Astrocyte (in vitro differentiated cells and primary cell): Measurements from ENCODE around the gene AUP1. TPM values are rescaled to one million over a fixed set of nuclear protein-coding genes. Genes with fewer than 3 reads are reported as not detected.

Experiments
- DNase-seq: peaks from one replicate; pipeline ENCODE4 v3.0.0-alpha.2; 2010; ENCODE audit warnings: low read depth
- FAIRE-seq: peaks from 2 replicates; lab custom pipeline; 2011; peaks lifted over from hg19 to GRCh38; lab: Jason Lieb, UNC
- H2AFZ ChIP-seq: 2 replicates; pipeline ENCODE4 v1.6.0; 2012; ENCODE audit warnings: low read depth, low read length, inconsistent platforms
- H3K27ac ChIP-seq: 2 replicates; pipeline ENCODE4 v1.5.1; 2011; ENCODE audit warnings: low read depth, low read length, inconsistent platforms
- H3K27me3 ChIP-seq: 2 replicates; pipeline ENCODE4 v1.6.0; 2011; ENCODE audit warnings: low read length, inconsistent platforms; ENCODE audit not compliant: insufficient read depth
- H3K36me3 ChIP-seq: 2 replicates; pipeline ENCODE4 v1.5.1; 2011; ENCODE audit warnings: low read length, inconsistent platforms; ENCODE audit not compliant: insufficient read depth
- H3K4me1 ChIP-seq: 2 replicates; pipeline ENCODE4 v1.5.1; 2011; ENCODE audit warnings: low read length, inconsistent platforms; ENCODE audit not compliant: insufficient read depth
- H3K4me2 ChIP-seq: 2 replicates; pipeline ENCODE4 v1.6.0; 2012; ENCODE audit warnings: low read length, inconsistent platforms
- H3K4me3 ChIP-seq: 2 replicates; pipeline ENCODE4 v1.5.1; 2011; ENCODE audit warnings: low read depth, mild to moderate bottlenecking, low read length, inconsistent platforms; ENCODE audit not compliant: insufficient read depth
- H3K79me2 ChIP-seq: 2 replicates; pipeline ENCODE4 v1.6.0; 2012; ENCODE audit warnings: mild to moderate bottlenecking, low read length, inconsistent platforms; ENCODE audit not compliant: insufficient read depth
- H3K9ac ChIP-seq: 2 replicates; pipeline ENCODE4 v1.6.0; 2012; ENCODE audit warnings: mild to moderate bottlenecking, low read length, inconsistent platforms
- H3K9me3 ChIP-seq: 2 replicates; pipeline ENCODE4 v1.5.1; 2012; ENCODE audit warnings: low read depth, mild to moderate bottlenecking, low read length, inconsistent platforms; ENCODE audit not compliant: insufficient read depth
- H4K20me1 ChIP-seq: 2 replicates; pipeline ENCODE4 v1.6.0; 2012; ENCODE audit warnings: low read length, inconsistent platforms; ENCODE audit not compliant: insufficient read depth
- H3K27ac Mint-ChIP-seq: one replicate; pipeline ENCODE4 v1.8.0; 2021; ENCODE audit warnings: mild to moderate bottlenecking, mixed read lengths; ENCODE audit not compliant: unreplicated experiment
- H3K27me3 Mint-ChIP-seq: one replicate; pipeline ENCODE4 v1.8.0; 2021; ENCODE audit warnings: low read depth, mixed read lengths; ENCODE audit not compliant: unreplicated experiment
- H3K36me3 Mint-ChIP-seq: one replicate; pipeline ENCODE4 v1.8.0; 2021; ENCODE audit warnings: low read depth, mixed read lengths; ENCODE audit not compliant: unreplicated experiment
- H3K4me1 Mint-ChIP-seq: one replicate; pipeline ENCODE4 v1.8.0; 2021; ENCODE audit warnings: low read depth, mixed read lengths; ENCODE audit not compliant: unreplicated experiment
- H3K4me3 Mint-ChIP-seq: one replicate; pipeline ENCODE4 v1.8.0; 2021; ENCODE audit warnings: mild to moderate bottlenecking, moderate library complexity, mixed read lengths; ENCODE audit not compliant: unreplicated experiment
- H3K9me3 Mint-ChIP-seq: one replicate; pipeline ENCODE4 v1.8.0; 2021; ENCODE audit warnings: mild to moderate bottlenecking, mixed read lengths; ENCODE audit not compliant: unreplicated experiment
- CTCF ChIP-seq: IDR thresholded peaks from 2 replicates; pipeline ENCODE4 v1.5.1; 2011; ENCODE audit warnings: low read depth, mild to moderate bottlenecking, inconsistent platforms, low read length, moderate library complexity; ENCODE audit not compliant: insufficient read depth
- EZH2 ChIP-seq: IDR thresholded peaks from 2 replicates; pipeline ENCODE4 v1.6.1; 2012; ENCODE audit warnings: mild to moderate bottlenecking, low read length, inconsistent platforms; ENCODE audit not compliant: insufficient read depth
- total RNA-seq: library from RNA; stranded (reverse); gene quantifications from 2 replicates; pipeline ENCODE4 v1.2.1, GENCODE V29; 2021

AUP1 gene
- total RNA-seq, 1 donor from 2014 or later: 82.5 TPM

GRCh38 chr2:74556831-74557370 lies 27.4 kb upstream of the AUP1 start:
- Mint-ChIP-seq H3K9me3 (no peaks in the 10 kb centered on the region), H3K27ac (no peak overlapping the region), H3K4me1 (peaks cover 7% of the 10 kb centered on the region), H3K27me3 (peaks cover under 1% of the 10 kb centered on the region), H3K36me3 (no peaks in the 10 kb centered on the region), H3K4me3 (no peak overlapping the region)
- H3K27ac ChIP-seq: no peak overlapping the region
- no peak overlapping the region for H2AFZ ChIP-seq
- H3K4me3 ChIP-seq: no peak overlapping the region
- FAIRE-seq (no peak), DNase-seq (no peak)
- TF ChIP-seq CTCF (no peak), EZH2 (no peak)
- H3K9ac ChIP-seq: no peak overlapping the region
- H3K4me1 ChIP-seq: peaks cover 18% of the 10 kb centered on the region
- no peaks in the 10 kb centered on the region for H3K27me3 ChIP-seq
- no peaks in the 10 kb centered on the region for H3K36me3 ChIP-seq
- peaks cover 38% of the 10 kb centered on the region for H3K79me2 ChIP-seq
- peaks cover 11% of the 10 kb centered on the region for H4K20me1 ChIP-seq
- H3K9me3 ChIP-seq: no peaks in the 10 kb centered on the region
- no peak overlapping the region for H3K4me2 ChIP-seq

GRCh38 chr2:74556159-74556558 lies 26.7 kb upstream of the AUP1 start:
- H3K27me3 Mint-ChIP-seq: no peaks in the 10 kb centered on the region
- Histone ChIP-seq H3K4me1 (peaks cover 18% of the 10 kb centered on the region), H3K4me3 (no peak overlapping the region), H3K79me2 (peaks cover 46% of the 10 kb centered on the region), H3K9me3 (no peaks in the 10 kb centered on the region), H3K27me3 (no peaks in the 10 kb centered on the region), H3K9ac (no peak overlapping the region), H4K20me1 (peaks cover 11% of the 10 kb centered on the region), H3K27ac (no peak overlapping the region), H3K4me2 (peak overlapping the region; percentile 90), H3K36me3 (no peaks in the 10 kb centered on the region), H2AFZ (no peak overlapping the region)
- no peaks in the 10 kb centered on the region for H3K36me3 Mint-ChIP-seq
- no peak overlapping the region for H3K27ac Mint-ChIP-seq
- TF ChIP-seq EZH2: no peak
- peak overlapping the region; percentile 95 for H3K4me3 Mint-ChIP-seq
- no peaks in the 10 kb centered on the region for H3K9me3 Mint-ChIP-seq
- H3K4me1 Mint-ChIP-seq: peaks cover 7% of the 10 kb centered on the region
- DNase-seq (no peak), FAIRE-seq (no peak)

- Histone ChIP-seq H3K4me3 (peak overlapping the region; percentile 85), H4K20me1 (peaks cover 11% of the 10 kb centered on the region), H2AFZ (peak overlapping the region; percentile 80), H3K4me2 (peak overlapping the region; percentile 90), H3K27me3 (no peaks in the 10 kb centered on the region), H3K9ac (peak overlapping the region; percentile 82), H3K27ac (no peak overlapping the region), H3K4me1 (peaks cover 17% of the 10 kb centered on the region), H3K36me3 (no peaks in the 10 kb centered on the region), H3K79me2 (peaks cover 50% of the 10 kb centered on the region), H3K9me3 (no peaks in the 10 kb centered on the region)
- Mint-ChIP-seq H3K27ac (peak overlapping the region; percentile 53), H3K9me3 (no peaks in the 10 kb centered on the region), H3K36me3 (no peaks in the 10 kb centered on the region), H3K4me1 (peaks cover 7% of the 10 kb centered on the region), H3K4me3 (peak overlapping the region; percentile 95), H3K27me3 (no peaks in the 10 kb centered on the region)
- no peak for TF ChIP-seq CTCF
- no peak for TF ChIP-seq EZH2
- no peak for FAIRE-seq
- no peak for DNase-seq
Measured at GRCh38 chr2:74555610-74556103, 26.2 kb upstream of the AUP1 start.
